Psoas muscle (tissue), 8 donors: Measurements from ENCODE around the gene PTTG1IP. TPM values are rescaled to one million over a fixed set of nuclear protein-coding genes. Genes with fewer than 3 reads are reported as not detected.
A peak's percentile ranks its signal among the peaks of the same experiment; 100 is the strongest.

Experiments
- ATAC-seq, 4 donors: fragments of 200-7000 bp; cut with Tn5 transposase; one replicate each; pipeline ENCODE4 v1.9.1; 2020; ENCODE audit warnings: moderate library complexity in 3 of 4, mild to moderate bottlenecking in 2 of 4
- DNase-seq, 2 donors: peaks; one replicate each; pipeline ENCODE4 v3.0.0-alpha.2; 2020
- H3K27ac ChIP-seq: fragments of 200-600 bp; one replicate; pipeline ENCODE4 v1.8.0; 2022
- H3K27me3 ChIP-seq, 3 donors: fragments of 200-600 bp in 1 of 3; one replicate each; pipeline versions ENCODE4 v1.6.1 to v1.8.0; 2013 to 2022; ENCODE audit warnings: low read length in 2 of 3, mild to moderate bottlenecking in 2 of 3, moderate library complexity in 1 of 3; ENCODE audit not compliant: insufficient read depth in 3 of 3
- H3K36me3 ChIP-seq, 2 donors: fragments of 200-600 bp in 1 of 2; one replicate each; pipeline versions ENCODE4 v1.6.1 to v1.8.0; 2013 to 2022; ENCODE audit warnings: low read depth in 1 of 2, mild to moderate bottlenecking in 1 of 2, moderate library complexity in 1 of 2; ENCODE audit not compliant: insufficient read depth in 1 of 2
- H3K4me1 ChIP-seq: fragments of 200-600 bp; one replicate; pipeline ENCODE4 v1.8.0; 2022
- H3K4me3 ChIP-seq: fragments of 200-600 bp; one replicate; pipeline ENCODE4 v1.8.0; 2022; ENCODE audit warnings: mild to moderate bottlenecking
- H3K9me3 ChIP-seq: fragments of 200-600 bp; one replicate; pipeline ENCODE4 v1.8.0; 2022
- WGBS, 3 donors: extraction: QIAGEN DNeasy Blood & Tissue Kit; methylation state at CpG; one replicate each; pipeline versions ENCODE4 v1.1.6 to v1.1.7; 2013; 5-methylcytosine and 5-hydroxymethylcytosine counted together
- intact Hi-C, 2 donors: fragments of 100-400 bp; cut with DNase I; formaldehyde crosslinking; loops; one replicate each; pipeline versions ENCODE4 v1.11.0 to v1.14.2; 2022
- polyA plus RNA-seq, 3 donors: library from polyadenylated mRNA; stranded (reverse); fragments of 200-250 nt; gene quantifications; one replicate each; pipeline ENCODE4 v1.2.3, GENCODE V29; 2013
- total RNA-seq, 4 donors: library from RNA; stranded (reverse); fragmentation: NEBNext Ultra II Directional in 2 of 4; extraction: Animal tissue kit (Norgen Biotek cat#: 25700) in 2 of 4; gene quantifications; one replicate each; pipeline versions ENCODE4 v1.2.1 to v1.2.4, GENCODE V29; 2021 to 2023
- TF ChIP-seq, protein P1 (sequence below): fragments of 200-600 bp; IDR thresholded peaks from one replicate; pipeline ENCODE4 v1.8.0; 2022; ENCODE audit warnings: antibody characterized with exemption
- donor health status: healthy with polysubstance abuse.
- donor health status: DM: no; HTN: no; CAD: no; lungs with moderate emphysema.
- donor health status: Bipolar disorder and iron deficiency.
- donor health status: healthy.
- donor health status: DM: yes; HTN: yes; CAD: no.
- donor health status: DM: no; HTN: no; CAD: no.
- donor health status: DM: no; HTN: no; CAD: no.
- donor health status: DM: yes; HTN: yes; CAD: no.

Gene PTTG1IP
- total and polyA plus RNA-seq, 7 donors, result 49.6 to 108 (median 68.3) TPM

DNA sequence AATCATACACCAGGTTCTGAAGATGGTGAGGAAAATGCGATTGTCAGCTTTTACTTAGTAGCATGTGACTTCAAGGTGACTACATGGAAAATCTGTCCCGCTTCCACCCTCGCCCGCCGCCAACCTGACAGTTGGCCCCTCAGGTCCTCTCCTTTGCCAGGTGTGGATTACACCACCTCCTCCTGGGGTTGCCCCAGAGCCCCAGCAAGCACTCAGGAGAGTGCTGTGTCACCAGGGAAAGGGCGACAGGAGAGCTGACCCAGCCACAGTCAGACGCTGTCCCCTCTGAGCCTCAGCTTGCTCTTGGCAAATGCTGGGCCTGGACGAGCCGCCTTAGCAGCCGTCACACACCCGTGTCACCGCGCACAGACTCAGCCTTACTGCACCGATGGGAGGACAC lies 17.9 kb downstream of the PTTG1IP start:
- Histone ChIP-seq H3K4me3 (no peak overlapping the region), H3K36me3 (peaks cover 3 to 80% of the 10 kb centered on the region in 2 donors), H3K27me3 (no peaks in the 10 kb centered on the region), H3K4me1 (peaks cover 45% of the 10 kb centered on the region), H3K27ac (peak overlapping the region; percentile 64), H3K9me3 (no peaks in the 10 kb centered on the region)
- WGBS, 3 donors, result 40 to 55% (median 50%) methylated on average over 14 of the region's 14 CpGs
- ATAC-seq, result peak; percentile 73 to 83 (median 80)
- peak; percentile 55 to 79 for DNase-seq
- intact Hi-C loops, result no loop called here
- TF ChIP-seq, protein P1, sequence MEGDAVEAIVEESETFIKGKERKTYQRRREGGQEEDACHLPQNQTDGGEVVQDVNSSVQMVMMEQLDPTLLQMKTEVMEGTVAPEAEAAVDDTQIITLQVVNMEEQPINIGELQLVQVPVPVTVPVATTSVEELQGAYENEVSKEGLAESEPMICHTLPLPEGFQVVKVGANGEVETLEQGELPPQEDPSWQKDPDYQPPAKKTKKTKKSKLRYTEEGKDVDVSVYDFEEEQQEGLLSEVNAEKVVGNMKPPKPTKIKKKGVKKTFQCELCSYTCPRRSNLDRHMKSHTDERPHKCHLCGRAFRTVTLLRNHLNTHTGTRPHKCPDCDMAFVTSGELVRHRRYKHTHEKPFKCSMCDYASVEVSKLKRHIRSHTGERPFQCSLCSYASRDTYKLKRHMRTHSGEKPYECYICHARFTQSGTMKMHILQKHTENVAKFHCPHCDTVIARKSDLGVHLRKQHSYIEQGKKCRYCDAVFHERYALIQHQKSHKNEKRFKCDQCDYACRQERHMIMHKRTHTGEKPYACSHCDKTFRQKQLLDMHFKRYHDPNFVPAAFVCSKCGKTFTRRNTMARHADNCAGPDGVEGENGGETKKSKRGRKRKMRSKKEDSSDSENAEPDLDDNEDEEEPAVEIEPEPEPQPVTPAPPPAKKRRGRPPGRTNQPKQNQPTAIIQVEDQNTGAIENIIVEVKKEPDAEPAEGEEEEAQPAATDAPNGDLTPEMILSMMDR, result no peak

DNA sequence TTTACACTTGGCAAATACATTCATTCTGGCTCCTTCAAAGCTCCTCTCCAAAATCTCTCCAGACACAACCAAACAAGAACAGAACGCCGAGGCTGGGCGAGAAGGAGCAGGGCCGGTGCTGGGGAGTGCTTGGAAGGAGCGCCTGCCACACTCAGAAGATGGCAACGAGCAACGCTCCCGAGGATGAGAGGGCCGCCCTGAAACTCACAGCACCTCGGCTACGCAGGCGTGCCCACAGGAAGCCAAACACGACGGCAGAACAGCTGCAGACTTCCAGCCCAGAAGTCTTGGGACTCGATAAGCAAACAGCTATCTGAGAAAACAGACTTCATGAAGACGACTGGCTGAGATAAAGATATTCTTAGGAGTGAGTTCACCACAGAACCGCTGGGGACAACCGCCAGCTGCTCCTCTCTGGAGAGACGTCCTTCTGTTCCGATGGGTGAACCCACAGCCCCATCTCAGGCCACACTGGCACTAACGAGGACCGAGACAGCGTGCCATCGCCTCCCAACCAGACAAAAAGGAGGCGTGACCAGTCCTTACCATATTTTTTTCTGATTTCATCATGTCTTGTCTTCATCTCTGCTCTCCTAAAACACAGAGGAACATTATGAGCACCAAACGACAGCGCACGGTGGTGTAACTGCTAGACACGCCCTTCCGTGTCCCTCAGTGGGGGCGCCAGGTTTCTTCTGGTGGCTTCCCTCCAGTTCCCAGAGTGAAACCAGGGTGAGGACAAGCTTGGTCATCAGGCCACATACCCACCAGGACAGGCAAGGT lies 18.6 kb downstream of the PTTG1IP start:
- DNase-seq (peak; percentile 43 to 78), ATAC-seq (peak; percentile 63 to 80 (median 76))
- TF ChIP-seq, protein P1, result no peak
- Histone ChIP-seq H3K27ac (peak overlapping the region; percentile 64), H3K4me1 (peaks cover 45% of the 10 kb centered on the region), H3K4me3 (no peak overlapping the region), H3K9me3 (no peaks in the 10 kb centered on the region), H3K27me3 (no peaks in the 10 kb centered on the region), H3K36me3 (peaks cover 9 to 80% of the 10 kb centered on the region in 2 donors)
- intact Hi-C loops, result no loop called here
- WGBS, 3 donors, result 68 to 86% (median 69%) methylated on average over 31 of the region's 31 CpGs

DNA sequence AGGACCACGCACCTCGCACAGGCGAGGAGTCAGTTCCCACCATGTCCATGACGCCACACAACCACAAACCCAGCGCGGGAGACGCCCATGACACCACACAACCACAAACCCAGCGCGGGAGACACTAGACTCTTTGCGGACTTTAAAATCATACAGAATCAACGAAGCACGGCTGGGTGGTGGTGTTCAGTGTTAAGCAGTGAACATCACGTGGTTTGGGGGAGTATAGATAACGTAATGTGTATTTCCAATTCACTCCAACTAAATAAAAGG lies 19.2 kb downstream of the PTTG1IP start:
- H3K9me3 ChIP-seq, result no peaks in the 10 kb centered on the region
- peak in 1 of 2 donors; percentile 31 for DNase-seq

DNA sequence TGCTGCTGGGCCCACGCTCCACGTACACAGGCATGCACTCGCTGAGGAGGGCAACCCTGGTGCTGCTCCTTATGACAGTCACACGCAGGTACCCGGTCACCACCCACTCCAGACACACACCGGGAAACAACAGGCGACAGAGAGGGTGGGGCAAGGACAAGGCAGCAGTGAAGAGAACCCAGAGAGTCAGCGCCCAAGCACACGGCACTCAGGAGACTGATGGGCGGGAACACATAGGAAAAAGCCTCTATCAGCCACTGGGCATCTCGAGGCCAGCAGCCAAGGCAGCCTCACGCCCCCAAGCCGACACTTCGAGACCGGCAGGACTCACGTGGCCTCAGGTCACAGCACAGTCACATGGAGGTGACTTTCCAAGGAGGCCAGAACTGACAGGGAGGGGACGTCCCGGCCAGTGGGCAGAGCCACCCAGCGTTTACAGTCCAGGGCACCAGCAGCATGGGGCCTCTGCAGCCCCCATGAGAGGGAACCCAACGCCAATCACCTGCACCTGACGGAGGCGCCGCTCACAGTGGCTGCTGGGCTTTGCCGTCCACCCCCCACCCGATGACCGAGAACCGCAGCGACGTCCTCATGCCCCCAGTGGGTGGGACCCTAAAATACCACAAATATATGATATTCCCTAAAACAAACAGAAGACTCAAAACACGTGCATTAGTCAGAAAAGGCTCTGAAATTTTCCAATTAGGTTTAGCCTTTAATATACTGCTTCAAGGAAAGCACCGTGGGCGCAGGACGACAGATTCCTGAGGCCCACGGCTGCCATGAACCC lies 19.7 kb downstream of the PTTG1IP start:
- Histone ChIP-seq H3K27me3 (no peaks in the 10 kb centered on the region), H3K4me3 (no peak overlapping the region), H3K9me3 (no peaks in the 10 kb centered on the region), H3K36me3 (peaks cover 9 to 80% of the 10 kb centered on the region in 2 donors), H3K4me1 (peaks cover 36% of the 10 kb centered on the region), H3K27ac (peak overlapping the region; percentile 64)
- 83 to 85% (median 83%) methylated on average over 34 of the region's 34 CpGs for WGBS, 3 donors
- no peak for ATAC-seq
- DNase-seq, result peak in 1 of 2 donors; percentile 45
- intact Hi-C loops, result no loop called here
- TF ChIP-seq, protein P1, result no peak

More for the DNA sequence above, 19.2 kb downstream of the PTTG1IP start:
- intact Hi-C loops, result no loop called here
- TF ChIP-seq, protein P1, result no peak
- WGBS, 3 donors, result 92 to 93% (median 92%) methylated on average over 14 of the region's 14 CpGs
- Histone ChIP-seq H3K27ac (peak overlapping the region; percentile 64), H3K4me3 (no peak overlapping the region), H3K4me1 (peaks cover 41% of the 10 kb centered on the region), H3K36me3 (peaks cover 9 to 80% of the 10 kb centered on the region in 2 donors), H3K27me3 (no peaks in the 10 kb centered on the region)
- ATAC-seq, result no peak
